ENCODE data around the gene PCNX2. TPM values are rescaled to one million over a fixed set of nuclear protein-coding genes. Genes with fewer than 3 reads are reported as not detected.

Gene PCNX2
- total and polyA plus RNA-seq, 2 donors (not counting 1 experiment from before 2014, with no cell fraction given) = 13.0 to 37.8 TPM

DNA sequence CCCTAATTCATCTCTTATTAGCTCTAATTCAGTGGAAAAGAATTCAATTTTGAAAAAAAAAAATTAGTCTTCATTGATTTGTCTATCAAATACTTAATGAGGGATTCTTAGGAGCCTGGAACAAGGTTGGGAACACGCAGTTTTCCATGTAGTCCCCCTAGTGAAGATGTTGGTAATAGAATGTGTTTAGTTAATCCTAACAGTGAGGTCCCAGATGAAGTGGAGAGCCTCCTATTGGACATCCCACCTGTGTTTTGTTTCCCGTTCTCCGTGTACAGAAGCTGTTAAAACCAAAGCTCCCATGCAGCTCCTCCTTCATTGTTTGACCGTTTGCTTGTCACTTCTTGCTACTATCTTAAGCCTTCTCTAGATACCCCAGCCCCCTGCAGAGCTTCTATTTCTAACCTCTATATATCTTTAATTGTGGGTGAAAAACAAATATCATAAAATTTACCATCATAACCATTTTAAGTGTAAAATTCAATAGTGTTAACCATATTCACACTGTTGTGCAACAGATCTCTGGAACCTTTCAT, 67.5 kb downstream of the PCNX2 start:
- TF ChIP-seq EZH2 (IDR thresholded peaks at IDR 0.05; ENCODE audit: low read length, missing control alignments) = no peak
- TF ChIP-seq, protein P1, sequence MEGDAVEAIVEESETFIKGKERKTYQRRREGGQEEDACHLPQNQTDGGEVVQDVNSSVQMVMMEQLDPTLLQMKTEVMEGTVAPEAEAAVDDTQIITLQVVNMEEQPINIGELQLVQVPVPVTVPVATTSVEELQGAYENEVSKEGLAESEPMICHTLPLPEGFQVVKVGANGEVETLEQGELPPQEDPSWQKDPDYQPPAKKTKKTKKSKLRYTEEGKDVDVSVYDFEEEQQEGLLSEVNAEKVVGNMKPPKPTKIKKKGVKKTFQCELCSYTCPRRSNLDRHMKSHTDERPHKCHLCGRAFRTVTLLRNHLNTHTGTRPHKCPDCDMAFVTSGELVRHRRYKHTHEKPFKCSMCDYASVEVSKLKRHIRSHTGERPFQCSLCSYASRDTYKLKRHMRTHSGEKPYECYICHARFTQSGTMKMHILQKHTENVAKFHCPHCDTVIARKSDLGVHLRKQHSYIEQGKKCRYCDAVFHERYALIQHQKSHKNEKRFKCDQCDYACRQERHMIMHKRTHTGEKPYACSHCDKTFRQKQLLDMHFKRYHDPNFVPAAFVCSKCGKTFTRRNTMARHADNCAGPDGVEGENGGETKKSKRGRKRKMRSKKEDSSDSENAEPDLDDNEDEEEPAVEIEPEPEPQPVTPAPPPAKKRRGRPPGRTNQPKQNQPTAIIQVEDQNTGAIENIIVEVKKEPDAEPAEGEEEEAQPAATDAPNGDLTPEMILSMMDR (conservative IDR thresholded peaks at IDR 0.05 in 1 of 2, IDR thresholded peaks at IDR 0.05 in 1 of 2; ENCODE audit: low read depth in 1 of 2, low read length in 2 of 2) = no peak

DNA sequence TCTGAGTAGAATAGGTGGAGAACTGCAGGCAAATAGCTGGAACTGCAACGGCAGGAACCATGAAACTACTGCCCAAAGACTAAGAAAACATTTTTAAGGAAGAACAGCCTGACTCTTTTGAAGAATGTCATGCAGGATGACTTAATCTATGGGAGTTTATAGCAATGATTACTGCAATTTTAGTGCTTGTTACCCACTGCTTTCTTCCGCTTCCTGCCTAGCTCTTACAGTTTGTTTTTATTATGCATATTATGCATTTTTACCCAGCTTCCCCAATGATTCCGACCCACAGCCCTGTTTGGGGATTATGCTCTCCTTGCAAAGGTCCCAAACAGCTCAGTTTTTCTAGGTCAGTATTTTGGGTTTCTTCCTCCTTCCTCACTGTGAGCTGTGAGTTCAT, 71.2 kb downstream of the PCNX2 start:
- H3K27ac ChIP-seq (ENCODE audit: insufficient read depth, low read length) = no peak overlapping the region
- H3K4me2 ChIP-seq (ENCODE audit: extremely low read depth, insufficient read depth, low read length) = no peak overlapping the region

More for the DNA sequence above, 67.5 kb downstream of the PCNX2 start:
- Histone ChIP-seq H3K9me3 (ENCODE audit: control insufficient read depth, insufficient read depth, low read depth, low read length) (no peaks in the 10 kb centered on the region), H2AFZ (ENCODE audit: low read length) (no peak overlapping the region), H3K4me3 (replicated peaks in 1 of 4; ENCODE audit: control extremely low read depth in 1 of 4, insufficient read depth in 1 of 4, low read depth in 3 of 4, low read length in 4 of 4) (no peak overlapping the region), H4K20me1 (ENCODE audit: control insufficient read depth, extremely low read depth, insufficient read depth, low read length) (no peaks in the 10 kb centered on the region), H3K9ac (ENCODE audit: insufficient read depth, low read length) (no peak overlapping the region), H3K36me3 (ENCODE audit: control insufficient read depth, insufficient read depth, low read length) (no peaks in the 10 kb centered on the region), H3K27me3 (ENCODE audit: control insufficient read depth, insufficient read depth, low read length) (no peaks in the 10 kb centered on the region), H3K4me1 (ENCODE audit: control insufficient read depth, extremely low read depth, insufficient read depth, low read length) (no peaks in the 10 kb centered on the region), H3K4me2 (ENCODE audit: extremely low read depth, insufficient read depth, low read length) (no peak overlapping the region), H3K27ac (ENCODE audit: insufficient read depth, low read length) (no peak overlapping the region), H3K79me2 (ENCODE audit: control insufficient read depth, insufficient read depth, low read length) (no peaks in the 10 kb centered on the region)
- no peak for DNase-seq (ENCODE audit: low read depth in 2 of 2)

DNA sequence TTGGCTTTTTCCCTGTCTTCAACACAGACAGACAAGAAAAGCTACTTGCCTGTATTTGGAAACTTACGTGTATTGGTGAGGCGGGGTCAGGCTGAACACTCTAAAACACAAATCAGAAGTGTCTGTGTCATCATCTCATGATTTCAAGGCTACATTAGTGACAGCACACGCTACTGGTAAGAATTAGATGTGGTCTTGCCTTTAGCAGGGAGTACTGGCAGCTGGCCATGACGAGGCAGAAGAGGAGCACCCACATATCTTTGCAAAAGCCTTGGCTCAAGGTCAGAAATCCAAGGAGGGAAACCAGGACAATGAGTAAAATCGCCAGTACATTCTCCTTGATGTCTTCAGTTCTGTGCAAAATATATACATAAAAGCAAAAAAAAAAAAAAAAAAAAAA, 77.7 kb downstream of the PCNX2 start:
- no peaks in the 10 kb centered on the region for H3K4me1 ChIP-seq (ENCODE audit: control insufficient read depth, extremely low read depth, insufficient read depth, low read length)
- H3K9ac ChIP-seq (ENCODE audit: insufficient read depth, low read length) = no peak overlapping the region
- H4K20me1 ChIP-seq (ENCODE audit: control insufficient read depth, extremely low read depth, insufficient read depth, low read length) = no peaks in the 10 kb centered on the region
- H3K4me2 ChIP-seq (ENCODE audit: extremely low read depth, insufficient read depth, low read length) = no peak overlapping the region
- TF ChIP-seq, protein P1 (conservative IDR thresholded peaks at IDR 0.05 in 1 of 2, IDR thresholded peaks at IDR 0.05 in 1 of 2; ENCODE audit: low read depth in 1 of 2, low read length in 2 of 2) = no peak
- TF ChIP-seq EZH2 (IDR thresholded peaks at IDR 0.05; ENCODE audit: low read length, missing control alignments) = no peak
- H3K27ac ChIP-seq (ENCODE audit: insufficient read depth, low read length) = no peak overlapping the region
- H3K36me3 ChIP-seq (ENCODE audit: control insufficient read depth, insufficient read depth, low read length) = no peaks in the 10 kb centered on the region
- no peak for DNase-seq (ENCODE audit: low read depth in 2 of 2)
- no peaks in the 10 kb centered on the region for H3K27me3 ChIP-seq (ENCODE audit: control insufficient read depth, insufficient read depth, low read length)
- H3K9me3 ChIP-seq (ENCODE audit: control insufficient read depth, insufficient read depth, low read depth, low read length) = no peaks in the 10 kb centered on the region
- H3K4me3 ChIP-seq (replicated peaks in 1 of 4; ENCODE audit: control extremely low read depth in 1 of 4, insufficient read depth in 1 of 4, low read depth in 3 of 4, low read length in 4 of 4) = no peak overlapping the region
- H2AFZ ChIP-seq (ENCODE audit: low read length) = no peak overlapping the region
- H3K79me2 ChIP-seq (ENCODE audit: control insufficient read depth, insufficient read depth, low read length) = no peaks in the 10 kb centered on the region

More for the DNA sequence above, 71.2 kb downstream of the PCNX2 start:
- no peaks in the 10 kb centered on the region for H3K79me2 ChIP-seq (ENCODE audit: control insufficient read depth, insufficient read depth, low read length)
- H2AFZ ChIP-seq (ENCODE audit: low read length) = no peak overlapping the region
- H3K4me1 ChIP-seq (ENCODE audit: control insufficient read depth, extremely low read depth, insufficient read depth, low read length) = no peaks in the 10 kb centered on the region
- TF ChIP-seq EZH2 (IDR thresholded peaks at IDR 0.05; ENCODE audit: low read length, missing control alignments) = no peak
- TF ChIP-seq, protein P1 (conservative IDR thresholded peaks at IDR 0.05 in 1 of 2, IDR thresholded peaks at IDR 0.05 in 1 of 2; ENCODE audit: low read depth in 1 of 2, low read length in 2 of 2) = no peak
- H3K27me3 ChIP-seq (ENCODE audit: control insufficient read depth, insufficient read depth, low read length) = no peaks in the 10 kb centered on the region
- no peak overlapping the region for H3K4me3 ChIP-seq (replicated peaks in 1 of 4; ENCODE audit: control extremely low read depth in 1 of 4, insufficient read depth in 1 of 4, low read depth in 3 of 4, low read length in 4 of 4)
- no peaks in the 10 kb centered on the region for H4K20me1 ChIP-seq (ENCODE audit: control insufficient read depth, extremely low read depth, insufficient read depth, low read length)
- peak in 1 of 2 donors; percentile 10 for DNase-seq (ENCODE audit: low read depth in 2 of 2)
- H3K9me3 ChIP-seq (ENCODE audit: control insufficient read depth, insufficient read depth, low read depth, low read length) = no peaks in the 10 kb centered on the region
- no peak overlapping the region for H3K9ac ChIP-seq (ENCODE audit: insufficient read depth, low read length)
- no peaks in the 10 kb centered on the region for H3K36me3 ChIP-seq (ENCODE audit: control insufficient read depth, insufficient read depth, low read length)
